Thyroid gland (tissue), 4 donors: ENCODE measurements around the gene HSD3B7. TPM values are rescaled to one million over a fixed set of nuclear protein-coding genes. Genes with fewer than 3 reads are reported as not detected.

Source experiments
- DNase-seq, 2 donors: peaks; one replicate each; pipeline ENCODE4 v3.0.0-alpha.2; 2019
- H3K27ac ChIP-seq, 3 donors: fragments of 200-600 bp; sonication (generic); 1 replicate in 2 of 3; 2 replicates in 1 of 3; pipeline ENCODE4 v1.5.1; 2016 to 2019; ENCODE audit warnings: mild to moderate bottlenecking in 1 of 3, moderate library complexity in 1 of 3
- H3K27me3 ChIP-seq: fragments of 200-600 bp; sonication (generic); one replicate; pipeline ENCODE4 v1.5.1; 2019
- H3K36me3 ChIP-seq, 2 donors: fragments of 200-600 bp; sonication (generic); one replicate each; pipeline ENCODE4 v1.5.1; 2016 to 2019
- H3K4me1 ChIP-seq, 2 donors: fragments of 200-600 bp; sonication (generic); one replicate each; pipeline ENCODE4 v1.5.1; 2017 to 2019
- H3K4me3 ChIP-seq, 3 donors: fragments of 200-600 bp; sonication (generic); replicated peaks in 1 of 3; 1 replicate in 2 of 3; 2 replicates in 1 of 3; pipeline ENCODE4 v1.5.1; 2016; ENCODE audit warnings: mild to moderate bottlenecking in 1 of 3
- H3K9me3 ChIP-seq: fragments of 200-600 bp; sonication (generic); one replicate; pipeline ENCODE4 v1.5.1; 2017
- POLR2A ChIP-seq, 2 donors: fragments of 450-650 bp; IDR thresholded peaks; one replicate each; pipeline ENCODE4 v1.6.1; 2017; ENCODE audit warnings: antibody characterized with exemption in 2 of 2, mild to moderate bottlenecking in 2 of 2, moderate library complexity in 1 of 2
- WGBS, 2 donors: methylation state at CpG; one replicate each; pipeline ENCODE4 v1.1.5; 2017; 5-methylcytosine and 5-hydroxymethylcytosine counted together
- intact Hi-C: fragments of 100-400 bp; cut with DNase I; formaldehyde crosslinking; loops from one replicate; pipeline ENCODE4 v1.15.1; 2023
- total RNA-seq, 4 donors: library from RNA; depleted of rRNA; stranded (reverse); fragments of >200 nt; gene quantifications; one replicate each; pipeline ENCODE4 v1.2.3, GENCODE V29; 2016
- TF ChIP-seq, protein P1 (sequence below), 6 experiments: fragments of 200-600 bp in 3 of 6; fragments of 450-650 bp in 3 of 6; sonication (generic) in 3 of 6; IDR thresholded peaks; one replicate each; pipeline ENCODE4 v1.5.1; 2016 to 2019; ENCODE audit warnings: antibody characterized with exemption in 6 of 6, mild to moderate bottlenecking in 2 of 6, inconsistent platforms in 1 of 6, moderate library complexity in 1 of 6

The HSD3B7 gene
- total RNA-seq, 4 donors from 2014 or later, result 4.0 to 13.8 (median 10.9) TPM

DNA sequence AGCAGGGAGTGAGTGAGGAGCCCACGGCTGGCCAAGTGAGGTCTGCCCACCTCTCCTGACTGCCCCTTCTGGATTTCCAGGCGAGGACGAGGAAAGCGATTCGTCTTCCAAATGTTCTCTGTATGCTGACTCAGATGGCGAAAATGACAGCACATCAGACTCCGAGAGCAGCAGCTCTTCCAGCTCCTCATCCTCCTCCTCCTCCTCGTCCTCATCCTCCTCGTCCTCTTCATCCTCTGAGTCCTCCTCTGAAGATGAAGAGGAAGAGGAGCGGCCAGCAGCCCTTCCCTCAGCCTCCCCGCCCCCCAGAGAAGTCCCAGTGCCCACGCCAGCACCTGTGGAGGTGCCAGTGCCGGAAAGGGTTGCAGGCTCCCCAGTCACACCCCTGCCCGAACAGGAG is 13.7 kb upstream of the HSD3B7 start:
- Histone ChIP-seq H3K4me1 (no peaks in the 10 kb centered on the region), H3K27ac (no peak overlapping the region), H3K36me3 (peaks cover 68 to 91% of the 10 kb centered on the region in 2 donors), H3K9me3 (no peaks in the 10 kb centered on the region), H3K27me3 (no peaks in the 10 kb centered on the region), H3K4me3 (no peak overlapping the region)
- DNase-seq, result no peak
- intact Hi-C loops, result no loop called here
- TF ChIP-seq, protein P1, sequence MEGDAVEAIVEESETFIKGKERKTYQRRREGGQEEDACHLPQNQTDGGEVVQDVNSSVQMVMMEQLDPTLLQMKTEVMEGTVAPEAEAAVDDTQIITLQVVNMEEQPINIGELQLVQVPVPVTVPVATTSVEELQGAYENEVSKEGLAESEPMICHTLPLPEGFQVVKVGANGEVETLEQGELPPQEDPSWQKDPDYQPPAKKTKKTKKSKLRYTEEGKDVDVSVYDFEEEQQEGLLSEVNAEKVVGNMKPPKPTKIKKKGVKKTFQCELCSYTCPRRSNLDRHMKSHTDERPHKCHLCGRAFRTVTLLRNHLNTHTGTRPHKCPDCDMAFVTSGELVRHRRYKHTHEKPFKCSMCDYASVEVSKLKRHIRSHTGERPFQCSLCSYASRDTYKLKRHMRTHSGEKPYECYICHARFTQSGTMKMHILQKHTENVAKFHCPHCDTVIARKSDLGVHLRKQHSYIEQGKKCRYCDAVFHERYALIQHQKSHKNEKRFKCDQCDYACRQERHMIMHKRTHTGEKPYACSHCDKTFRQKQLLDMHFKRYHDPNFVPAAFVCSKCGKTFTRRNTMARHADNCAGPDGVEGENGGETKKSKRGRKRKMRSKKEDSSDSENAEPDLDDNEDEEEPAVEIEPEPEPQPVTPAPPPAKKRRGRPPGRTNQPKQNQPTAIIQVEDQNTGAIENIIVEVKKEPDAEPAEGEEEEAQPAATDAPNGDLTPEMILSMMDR (IDR thresholded peaks at IDR 0.05), result no peak
- no peak for TF ChIP-seq POLR2A (IDR thresholded peaks at IDR 0.05)
- WGBS, 2 donors, result 95% methylated on average over 14 of the region's 14 CpGs

DNA sequence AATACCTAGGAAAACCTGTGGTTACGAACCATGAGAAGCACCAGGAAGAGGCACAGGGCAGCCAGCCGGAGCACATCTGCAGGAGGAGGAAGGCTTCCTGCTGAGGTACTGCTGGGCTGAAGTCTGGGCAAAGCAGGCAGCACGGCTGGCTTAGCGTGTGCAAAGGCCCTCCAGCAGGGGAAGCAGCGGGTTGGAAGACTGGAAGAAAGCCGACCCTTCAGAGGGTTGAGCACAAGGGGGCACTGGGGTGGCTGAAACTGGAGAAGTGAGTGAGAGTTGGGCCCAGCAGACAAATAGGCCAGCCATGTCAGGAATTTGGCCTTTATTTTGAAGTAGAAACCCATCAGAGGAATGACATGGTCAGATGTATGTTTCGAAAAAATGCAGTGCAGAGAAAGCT is 12.1 kb upstream of the HSD3B7 start:
- H3K4me1 ChIP-seq, result no peaks in the 10 kb centered on the region
- intact Hi-C loops, result no loop called here
- DNase-seq, result no peak
- H3K4me3 ChIP-seq, result no peak overlapping the region
- no peaks in the 10 kb centered on the region for H3K9me3 ChIP-seq
- WGBS, 2 donors, result 87 to 92% methylated on average over 7 of the region's 7 CpGs
- no peaks in the 10 kb centered on the region for H3K27me3 ChIP-seq
- H3K36me3 ChIP-seq, result peaks cover 66 to 86% of the 10 kb centered on the region in 2 donors
- H3K27ac ChIP-seq, result no peak overlapping the region
- TF ChIP-seq, protein P1 (IDR thresholded peaks at IDR 0.05), result no peak
- no peak for TF ChIP-seq POLR2A (IDR thresholded peaks at IDR 0.05)

DNA sequence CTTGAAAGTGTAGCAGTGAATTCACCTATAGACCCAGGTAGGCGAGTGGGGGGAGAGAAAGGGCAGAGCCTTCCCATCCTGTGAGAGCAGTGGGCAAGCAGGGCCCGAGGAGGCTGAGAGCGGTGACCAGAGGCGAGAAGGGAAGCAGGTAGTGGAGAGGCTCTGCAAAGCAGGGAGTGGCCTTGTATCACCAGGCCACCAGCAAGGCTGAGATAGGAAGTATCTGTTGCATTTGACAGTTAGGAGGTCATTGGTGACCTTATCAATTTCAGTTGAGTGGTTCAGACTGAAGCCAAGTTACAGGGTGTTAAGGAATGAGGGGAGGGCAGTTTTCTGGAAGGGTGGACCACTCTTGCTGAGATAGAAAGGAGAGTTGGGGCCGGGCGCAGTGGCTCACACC is 10.7 kb upstream of the HSD3B7 start:
- intact Hi-C loops, result no loop called here
- Histone ChIP-seq H3K36me3 (peaks cover 66 to 86% of the 10 kb centered on the region in 2 donors), H3K27me3 (no peaks in the 10 kb centered on the region), H3K4me3 (no peak overlapping the region), H3K9me3 (no peaks in the 10 kb centered on the region), H3K27ac (no peak overlapping the region), H3K4me1 (no peaks in the 10 kb centered on the region)
- DNase-seq, result no peak
- no peak for TF ChIP-seq POLR2A (IDR thresholded peaks at IDR 0.05)
- TF ChIP-seq, protein P1 (IDR thresholded peaks at IDR 0.05), result no peak
- 94 to 96% methylated on average over 6 of the region's 6 CpGs for WGBS, 2 donors

DNA sequence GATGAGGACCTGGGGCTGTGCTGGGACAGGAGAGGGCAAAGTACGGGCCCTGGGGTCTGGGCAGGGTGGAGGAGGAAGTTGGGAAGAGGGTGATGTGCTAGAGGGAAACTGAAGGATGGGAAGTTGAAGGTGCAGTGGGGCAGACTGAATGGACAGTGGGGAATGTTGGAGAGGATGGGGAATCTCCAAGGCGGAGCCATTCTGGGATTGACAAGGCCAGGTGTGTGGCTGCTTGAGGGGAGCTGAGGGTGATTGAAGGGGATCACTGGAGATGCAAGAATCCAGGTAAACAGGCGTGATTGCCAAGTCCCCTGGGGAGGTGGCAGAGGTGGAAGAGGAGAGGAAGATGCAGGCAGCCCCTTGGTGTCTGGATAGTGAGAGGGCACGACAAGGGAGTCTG is 8.5 kb upstream of the HSD3B7 start:
- WGBS, 2 donors, result 92 to 97% methylated on average over 4 of the region's 4 CpGs
- intact Hi-C loops, result no loop called here
- H3K36me3 ChIP-seq, result peaks cover 66 to 87% of the 10 kb centered on the region in 2 donors
- no peak for DNase-seq
- H3K27me3 ChIP-seq, result no peaks in the 10 kb centered on the region
- no peaks in the 10 kb centered on the region for H3K9me3 ChIP-seq
- H3K4me1 ChIP-seq, result no peaks in the 10 kb centered on the region
- no peak overlapping the region for H3K27ac ChIP-seq
- H3K4me3 ChIP-seq, result no peak overlapping the region
- TF ChIP-seq, protein P1 (IDR thresholded peaks at IDR 0.05), result no peak
- TF ChIP-seq POLR2A (IDR thresholded peaks at IDR 0.05), result no peak

DNA sequence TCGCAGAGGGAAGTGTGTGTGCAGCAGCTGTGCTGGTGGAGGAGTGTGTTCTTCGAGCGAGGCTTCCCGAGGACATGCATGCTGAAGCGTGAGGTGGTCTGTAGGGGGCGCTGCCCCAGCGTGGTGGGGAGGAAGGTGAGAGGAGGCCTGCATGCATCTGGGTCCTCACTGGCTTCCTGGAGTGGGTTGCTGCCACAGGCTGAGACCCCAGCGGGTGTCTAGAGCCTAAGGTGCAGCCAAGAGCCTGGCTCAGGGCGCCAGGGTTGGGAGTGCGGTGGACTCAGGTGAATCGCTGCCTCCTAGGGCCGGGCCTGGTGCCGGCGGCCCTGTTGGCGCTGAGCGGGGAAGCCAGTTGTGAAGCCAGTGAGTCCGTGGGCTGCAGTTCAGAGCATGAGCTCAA is 7.5 kb upstream of the HSD3B7 start:
- DNase-seq, result no peak
- Histone ChIP-seq H3K4me1 (no peaks in the 10 kb centered on the region), H3K36me3 (peaks cover 59 to 82% of the 10 kb centered on the region in 2 donors), H3K4me3 (no peak overlapping the region), H3K9me3 (no peaks in the 10 kb centered on the region), H3K27me3 (no peaks in the 10 kb centered on the region), H3K27ac (no peak overlapping the region)
- WGBS, 2 donors, result 86 to 89% methylated on average over 12 to 13 of the region's 17 CpGs
- intact Hi-C loops, result no loop called here
- TF ChIP-seq, protein P1 (IDR thresholded peaks at IDR 0.05), result no peak
- TF ChIP-seq POLR2A (IDR thresholded peaks at IDR 0.05), result no peak
